Activated T-helper 9 cell treated with anti-CD3 and anti-CD28 coated beads, Interleukin-2, amount 50 U/mL, for 16 hours (primary cell): ENCODE data around the gene KIRREL3.

ENCODE experiments used
- DNase-seq: peaks from one replicate; pipeline ENCODE4 v3.0.0-alpha.2; 2020; ENCODE audit warnings: low read depth

KIRREL3 gene

GRCh38 chr11:126465573-126466188 is 534.9 kb downstream of the KIRREL3 start:
- DNase-seq, result no peak

- no peak for DNase-seq
Observed at GRCh38 chr11:126464796-126465195, 535.8 kb downstream of the KIRREL3 start.

- DNase-seq, result no peak
Observed at GRCh38 chr11:126462422-126462821, 538.1 kb downstream of the KIRREL3 start.

- DNase-seq, result no peak
Observed at GRCh38 chr11:126461996-126462395, 538.6 kb downstream of the KIRREL3 start.

GRCh38 chr11:126461096-126461440 is 539.5 kb downstream of the KIRREL3 start:
- DNase-seq, result no peak

- DNase-seq, result no peak
Observed at GRCh38 chr11:126460417-126461095, 540.0 kb downstream of the KIRREL3 start.

GRCh38 chr11:126459691-126460281 is 540.8 kb downstream of the KIRREL3 start:
- DNase-seq, result no peak

GRCh38 chr11:126457817-126458216 is 542.8 kb downstream of the KIRREL3 start:
- DNase-seq, result no peak

- no peak for DNase-seq
Observed at GRCh38 chr11:126456783-126457542, 543.6 kb downstream of the KIRREL3 start.

- no peak for DNase-seq
Observed at GRCh38 chr11:126456089-126456488, 544.5 kb downstream of the KIRREL3 start.

DNA sequence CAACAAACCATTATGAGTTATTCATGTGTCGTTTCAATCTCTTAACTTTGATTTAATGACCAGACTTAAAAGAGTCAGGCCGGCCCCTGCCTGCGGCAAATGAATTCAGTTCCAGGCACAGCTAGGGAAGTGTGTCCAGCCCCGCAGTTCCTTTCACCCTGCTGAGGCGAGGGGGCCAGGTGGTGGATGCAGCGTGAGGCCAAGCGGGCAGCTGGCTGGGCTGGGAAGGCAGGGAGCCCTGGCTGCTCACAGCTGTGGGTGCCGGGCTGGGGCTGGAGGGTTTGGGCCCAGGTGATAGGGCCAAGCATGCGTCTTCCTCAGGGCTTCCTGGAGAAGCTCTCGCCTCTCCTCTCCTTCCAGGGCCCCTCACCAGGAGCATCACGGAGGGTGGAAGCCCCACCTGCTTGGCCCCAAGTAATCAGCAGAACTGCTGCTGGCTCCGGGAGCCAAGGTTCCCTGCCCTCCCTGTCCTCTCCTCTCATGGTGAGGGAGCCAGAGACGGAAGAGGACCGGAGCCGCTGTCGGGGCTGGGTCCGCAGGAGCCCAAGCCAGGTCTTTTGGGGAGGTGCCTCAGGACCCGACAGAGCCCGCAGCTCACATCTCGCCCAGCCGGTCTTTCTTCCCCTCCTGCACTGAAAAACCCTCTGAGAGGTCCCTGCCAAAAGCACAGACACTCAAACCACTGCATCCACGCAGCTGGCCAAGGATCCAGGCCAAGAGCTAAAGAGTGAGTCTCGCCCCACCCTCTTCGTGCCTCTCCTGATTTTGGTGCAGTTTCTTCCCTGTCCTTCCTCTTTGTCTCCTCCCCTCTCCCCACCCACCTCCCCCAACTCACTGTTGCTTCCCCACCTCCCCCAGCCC is 548.1 kb downstream of the KIRREL3 start:
- no peak for DNase-seq

- no peak for DNase-seq
Observed at GRCh38 chr11:126451211-126451802, 549.3 kb downstream of the KIRREL3 start.

- DNase-seq, result no peak
Observed at GRCh38 chr11:126450806-126451205, 549.8 kb downstream of the KIRREL3 start.

- DNase-seq, result no peak
Observed at GRCh38 chr11:126450198-126450597, 550.4 kb downstream of the KIRREL3 start.

DNA sequence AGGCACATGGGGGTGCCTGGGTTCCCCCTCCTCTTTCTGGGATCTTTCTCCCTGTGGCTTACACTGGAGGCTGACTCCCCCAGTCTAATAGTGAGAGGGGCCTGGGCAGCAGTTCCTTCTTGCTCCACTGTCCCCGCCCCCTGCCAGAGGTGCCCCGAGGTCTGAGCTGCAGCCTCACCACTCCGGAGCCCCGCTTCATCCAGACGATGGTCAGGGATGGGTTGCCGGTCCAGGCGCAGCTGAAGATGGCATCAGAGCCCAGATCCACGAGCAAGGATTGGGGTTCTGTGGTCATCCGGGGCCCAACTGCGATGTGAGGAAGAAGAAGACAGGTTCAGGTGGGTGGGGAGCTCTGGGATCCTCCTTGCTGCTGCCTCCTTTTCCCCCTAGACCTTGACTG is 554.0 kb downstream of the KIRREL3 start:
- DNase-seq, result no peak

GRCh38 chr11:126444072-126444471 is 556.5 kb downstream of the KIRREL3 start:
- DNase-seq, result no peak

- no peak for DNase-seq
Observed at GRCh38 chr11:126443120-126443519, 557.5 kb downstream of the KIRREL3 start.

- peak; percentile 52 for DNase-seq
Observed at GRCh38 chr11:126440792-126441514, 559.6 kb downstream of the KIRREL3 start.

DNA sequence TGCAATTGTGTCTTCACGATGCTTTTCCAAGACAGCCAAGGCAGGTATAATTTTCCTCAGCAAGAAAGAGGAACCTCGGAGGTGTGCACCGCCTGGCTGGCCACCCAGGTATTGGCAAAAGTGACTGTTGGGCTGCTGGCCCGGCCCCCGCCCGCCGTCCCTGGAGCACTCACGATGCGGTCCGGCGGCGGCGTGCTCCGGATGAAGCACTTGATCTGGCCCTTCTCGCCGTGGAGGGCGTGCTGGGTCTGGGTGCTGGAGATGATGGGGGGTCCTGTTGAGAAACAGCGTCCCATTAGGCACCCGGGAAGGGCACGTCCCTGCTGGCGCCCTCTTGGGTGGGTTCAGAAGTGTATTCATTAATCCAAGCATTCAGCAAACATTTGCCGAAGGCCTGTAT is 560.3 kb downstream of the KIRREL3 start:
- no peak for DNase-seq

DNA sequence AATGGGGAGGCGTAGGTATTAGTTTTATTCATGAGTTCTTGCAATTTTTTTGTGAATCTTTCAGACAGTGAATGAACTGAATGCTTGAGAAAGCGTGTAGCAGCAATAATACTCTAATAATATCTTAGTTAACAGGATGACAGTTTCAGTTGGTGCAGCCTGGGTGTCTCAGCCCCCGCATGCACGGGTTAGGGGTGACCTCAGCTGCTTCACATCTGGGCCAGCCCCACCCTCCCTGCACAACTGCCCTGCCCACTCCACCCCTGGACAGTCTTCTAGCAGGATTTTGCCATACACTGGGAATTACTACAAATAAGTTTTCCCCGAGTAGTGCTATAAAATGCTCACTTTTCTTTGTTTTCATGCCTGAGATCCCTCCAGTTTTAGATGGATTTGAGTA is 561.9 kb downstream of the KIRREL3 start:
- no peak for DNase-seq

DNA sequence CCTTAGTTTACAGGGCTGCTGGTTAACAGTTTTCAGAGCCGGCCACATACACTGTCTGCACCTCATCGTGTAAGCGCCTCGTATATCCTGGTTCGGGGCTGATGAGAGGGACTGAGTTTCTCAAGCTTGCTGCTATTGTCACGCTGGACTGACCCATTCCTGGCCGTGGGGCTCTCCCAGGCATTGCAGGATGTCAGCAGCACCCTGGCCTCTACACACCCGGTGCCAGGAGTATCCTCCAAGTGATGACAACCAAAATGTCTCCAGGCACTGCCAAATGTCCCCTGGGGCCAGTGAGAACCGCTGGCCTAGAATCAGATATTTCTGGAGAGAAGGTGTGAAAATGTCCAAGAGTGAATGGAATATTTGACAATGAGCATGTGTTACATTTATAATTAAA is 562.3 kb downstream of the KIRREL3 start:
- no peak for DNase-seq
